ENCODE measurements around the gene IMPA2. TPM values are rescaled to one million over a fixed set of nuclear protein-coding genes. Genes with fewer than 3 reads are reported as not detected.
"Not testable (repeated sequence)": the region's sequence is repeated elsewhere in the genome, so short reads cannot be mapped to it uniquely, and the experiment has no call there.

Gene IMPA2
- polyA plus RNA-seq, 3 donors = 25.3 to 271 (median 32.6) TPM

GRCh38 chr18:12033643-12034025, 52.3 kb downstream of the IMPA2 start:
- no peak overlapping the region for H3K27ac ChIP-seq (ENCODE audit: low read depth, low read length)
- WGBS, 3 donors = 86 to 88% (median 87%) methylated on average over 7 of the region's 7 CpGs

- 79 to 88% (median 84%) methylated on average over 8 of the region's 8 CpGs for WGBS, 3 donors
- no peak overlapping the region for H3K27ac ChIP-seq (ENCODE audit: low read depth, low read length)
These were observed 53.2 kb downstream of the IMPA2 start for GRCh38 chr18:12034241-12035100.

DNA sequence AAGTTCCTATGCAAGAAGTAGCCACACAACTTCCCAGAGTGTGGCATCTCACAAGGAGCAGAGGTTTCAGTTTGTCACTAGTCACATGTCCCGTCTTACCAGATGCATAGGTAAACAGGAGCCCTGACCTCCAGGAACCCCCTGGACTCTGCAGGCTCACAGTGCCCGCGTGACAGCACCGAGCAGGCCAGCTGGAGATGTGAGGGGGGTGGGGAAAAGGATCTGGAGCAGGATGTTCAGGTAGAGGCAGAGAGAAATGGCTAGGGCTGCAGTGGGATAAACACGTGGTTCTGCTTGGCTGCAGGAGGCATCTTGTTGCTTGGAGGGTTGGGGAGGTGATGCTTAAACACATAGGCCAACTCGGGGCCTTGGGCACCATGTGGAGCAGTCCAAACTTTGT, 54.2 kb downstream of the IMPA2 start:
- no peak overlapping the region for H3K27ac ChIP-seq (ENCODE audit: low read depth, low read length)
- 49 to 89% (median 86%) methylated on average over 6 of the region's 6 CpGs for WGBS, 3 donors

DNA sequence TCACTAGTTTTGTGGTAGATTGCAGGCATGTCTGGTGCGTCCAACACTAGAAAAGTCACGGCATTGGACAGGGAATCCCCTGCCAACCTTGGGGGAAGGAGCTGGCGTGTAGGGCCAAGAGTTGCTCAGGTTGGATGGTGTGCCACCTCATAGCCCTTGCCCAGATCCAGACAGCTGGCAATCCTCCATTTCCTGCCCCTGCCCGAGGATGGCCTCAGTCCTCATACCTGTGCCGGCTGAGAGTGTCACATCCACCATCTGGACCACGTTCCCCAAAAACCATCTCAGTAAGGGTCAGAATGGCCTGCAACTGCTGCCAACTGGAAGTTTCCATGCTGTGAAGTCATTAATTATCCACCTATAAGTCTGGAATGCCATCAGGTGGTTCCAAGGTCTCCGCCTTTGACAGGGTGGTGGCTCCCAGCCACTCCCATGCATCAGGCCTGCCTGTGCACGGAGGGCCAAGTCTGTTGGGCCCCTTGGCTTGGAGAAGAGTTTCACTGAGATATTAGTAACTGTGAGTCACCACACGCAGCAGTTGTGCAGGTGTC, 55.0 kb downstream of the IMPA2 start:
- H3K27ac ChIP-seq (ENCODE audit: low read depth, low read length) = no peak overlapping the region
- WGBS, 3 donors = 30 to 93% (median 90%) methylated on average over 8 to 9 of the region's 9 CpGs

- H3K27ac ChIP-seq (ENCODE audit: low read depth, low read length) = no peak overlapping the region
These were observed 56.9 kb downstream of the IMPA2 start for GRCh38 chr18:12038082-12038638.

GRCh38 chr18:12038639-12039539, 57.6 kb downstream of the IMPA2 start:
- 1 to 4% (median 2%) methylated on average over 69 to 74 of the region's 74 CpGs for WGBS, 3 donors
- H3K27ac ChIP-seq (ENCODE audit: low read depth, low read length) = no peak overlapping the region

More at GRCh38 chr18:12038082-12038638, 56.9 kb downstream of the IMPA2 start:
- 18 to 22% (median 20%) methylated on average over 27 of the region's 27 CpGs for WGBS, 3 donors

GRCh38 chr18:12039540-12039930, 58.2 kb downstream of the IMPA2 start:
- 44 to 93% (median 77%) methylated on average over 6 of the region's 6 CpGs for WGBS, 3 donors
- H3K27ac ChIP-seq (ENCODE audit: low read depth, low read length) = not testable (repeated sequence)

GRCh38 chr18:12041561-12041960, 60.3 kb downstream of the IMPA2 start:
- 50 to 68% (median 67%) methylated on average over 5 of the region's 5 CpGs for WGBS, 3 donors
- H3K27ac ChIP-seq (ENCODE audit: low read depth, low read length) = no peak overlapping the region

- WGBS, 3 donors = 71 to 88% (median 79%) methylated on average over 7 of the region's 7 CpGs
- no peak overlapping the region for H3K27ac ChIP-seq (ENCODE audit: low read depth, low read length)
These were observed 62.5 kb downstream of the IMPA2 start for GRCh38 chr18:12043811-12044210.

DNA sequence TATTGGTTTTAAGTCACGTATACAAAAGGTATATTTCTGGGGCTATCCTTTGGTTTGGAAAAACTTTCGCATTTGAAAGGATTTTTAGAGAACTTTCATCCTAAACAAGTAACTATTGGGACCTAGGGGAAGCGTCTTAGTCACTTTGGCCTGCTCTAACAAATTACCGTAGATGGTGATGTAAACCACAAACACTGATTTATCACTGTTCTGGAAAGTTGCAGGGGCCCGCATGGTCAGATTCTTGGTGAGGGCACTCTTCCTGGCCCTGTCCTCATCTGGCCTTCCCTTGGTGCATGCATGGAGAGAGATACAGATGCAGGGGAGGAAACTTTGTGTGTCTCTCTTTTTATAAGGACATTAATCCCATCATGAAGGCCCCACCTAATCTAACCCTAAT, 63.3 kb downstream of the IMPA2 start:
- H3K27ac ChIP-seq (ENCODE audit: low read depth, low read length) = no peak overlapping the region
- 72 to 89% (median 87%) methylated on average over 5 of the region's 5 CpGs for WGBS, 3 donors

- 73 to 94% (median 93%) methylated on average over 15 of the region's 15 CpGs for WGBS, 3 donors
- no peak overlapping the region for H3K27ac ChIP-seq (ENCODE audit: low read depth, low read length)
These were observed 64.9 kb downstream of the IMPA2 start for GRCh38 chr18:12046046-12046750.

- 82 to 90% (median 88%) methylated on average over 12 of the region's 12 CpGs for WGBS, 3 donors
- H3K27ac ChIP-seq (ENCODE audit: low read depth, low read length) = no peak overlapping the region
These were observed 65.5 kb downstream of the IMPA2 start for GRCh38 chr18:12046751-12047335.

GRCh38 chr18:12048010-12048826, 66.9 kb downstream of the IMPA2 start:
- 88 to 91% (median 90%) methylated on average over 20 of the region's 20 CpGs for WGBS, 3 donors
- no peak overlapping the region for H3K27ac ChIP-seq (ENCODE audit: low read depth, low read length)

- no peak overlapping the region for H3K27ac ChIP-seq (ENCODE audit: low read depth, low read length)
- 50 to 67% (median 61%) methylated on average over 2 of the region's 2 CpGs for WGBS, 3 donors
These were observed 67.5 kb downstream of the IMPA2 start for GRCh38 chr18:12048827-12049175.

- H3K27ac ChIP-seq (ENCODE audit: low read depth, low read length) = no peak overlapping the region
- 70 to 78% (median 77%) methylated on average over 9 of the region's 9 CpGs for WGBS, 3 donors
These were observed 68.9 kb downstream of the IMPA2 start for GRCh38 chr18:12049978-12050811.

- 79 to 90% (median 82%) methylated on average over 3 of the region's 3 CpGs for WGBS, 3 donors
- no peak overlapping the region for H3K27ac ChIP-seq (ENCODE audit: low read depth, low read length)
These were observed 71.6 kb downstream of the IMPA2 start for GRCh38 chr18:12052866-12053265.

Data from adipose tissue (tissue), 3 donors.